Muscle layer of duodenum (tissue), 2 donors: Measurements from ENCODE around the gene OBI1.
"Not testable (repeated sequence)": the region's sequence is repeated elsewhere in the genome, so short reads cannot be mapped to it uniquely, and the experiment has no call there.

ENCODE experiments used
- H3K27ac ChIP-seq: one replicate; pipeline ENCODE4 v1.7.0; 2013; ENCODE audit warnings: mild to moderate bottlenecking, low read length
- H3K27me3 ChIP-seq: one replicate; pipeline ENCODE4 v1.7.0; 2013; ENCODE audit warnings: low read depth, mild to moderate bottlenecking, control low read depth, low read length
- H3K36me3 ChIP-seq, 2 donors: one replicate each; pipeline ENCODE4 v1.7.0; 2013; ENCODE audit warnings: low read length in 2 of 2, control low read depth in 1 of 2, mild to moderate bottlenecking in 1 of 2; ENCODE audit not compliant: insufficient read depth in 2 of 2, control insufficient read depth in 1 of 2
- H3K4me1 ChIP-seq, 2 donors: one replicate each; pipeline ENCODE4 v1.7.0; 2013; ENCODE audit warnings: low read length in 2 of 2, mild to moderate bottlenecking in 2 of 2, control low read depth in 1 of 2, moderate library complexity in 1 of 2; ENCODE audit not compliant: insufficient read depth in 2 of 2, control insufficient read depth in 1 of 2
- H3K4me3 ChIP-seq, 2 donors: one replicate each; pipeline ENCODE4 v1.7.0; 2013; ENCODE audit warnings: low read length in 2 of 2, low read depth in 1 of 2, mild to moderate bottlenecking in 1 of 2
- H3K9me3 ChIP-seq, 2 donors: one replicate each; pipeline ENCODE4 v1.7.0; 2013; ENCODE audit warnings: low read length in 2 of 2, control low read depth in 1 of 2, mild to moderate bottlenecking in 1 of 2; ENCODE audit not compliant: control insufficient read depth in 1 of 2
- donor health status: healthy.

OBI1 gene

GRCh38 chr13:78660495-78660857 is 1.5 kb upstream of the OBI1 start:
- H3K4me1 ChIP-seq, result peaks cover 10 to 16% of the 10 kb centered on the region in 2 donors
- no peak overlapping the region for H3K27ac ChIP-seq
- H3K36me3 ChIP-seq, result no peaks in the 10 kb centered on the region
- no peaks in the 10 kb centered on the region for H3K9me3 ChIP-seq
- peak overlapping the region; percentile 92 to 96 for H3K4me3 ChIP-seq
- no peaks in the 10 kb centered on the region for H3K27me3 ChIP-seq

GRCh38 chr13:78659732-78660494 is 958 bp upstream of the OBI1 start:
- no peak overlapping the region for H3K27ac ChIP-seq
- peaks cover 10 to 16% of the 10 kb centered on the region in 2 donors for H3K4me1 ChIP-seq
- no peaks in the 10 kb centered on the region for H3K27me3 ChIP-seq
- H3K36me3 ChIP-seq, result no peaks in the 10 kb centered on the region
- peak overlapping the region; percentile 92 to 96 for H3K4me3 ChIP-seq
- H3K9me3 ChIP-seq, result no peaks in the 10 kb centered on the region

- Histone ChIP-seq H3K4me3 (peak overlapping the region; percentile 92 to 96), H3K27ac (no peak overlapping the region), H3K36me3 (no peaks in the 10 kb centered on the region), H3K9me3 (no peaks in the 10 kb centered on the region), H3K27me3 (no peaks in the 10 kb centered on the region), H3K4me1 (peaks cover 10 to 16% of the 10 kb centered on the region in 2 donors)
These were observed 435 bp upstream of the OBI1 start for GRCh38 chr13:78659450-78659730.

- Histone ChIP-seq H3K9me3 (no peaks in the 10 kb centered on the region), H3K36me3 (no peaks in the 10 kb centered on the region), H3K27me3 (no peaks in the 10 kb centered on the region), H3K4me1 (peaks cover 10 to 16% of the 10 kb centered on the region in 2 donors), H3K4me3 (peak overlapping the region; percentile 92 to 96), H3K27ac (peak overlapping the region; percentile 67)
These were observed 991 bp downstream of the OBI1 start for GRCh38 chr13:78657699-78658629.

GRCh38 chr13:78655906-78656305 is 3.0 kb downstream of the OBI1 start:
- H3K36me3 ChIP-seq, result no peaks in the 10 kb centered on the region
- H3K9me3 ChIP-seq, result no peaks in the 10 kb centered on the region
- no peak overlapping the region for H3K27ac ChIP-seq
- no peak overlapping the region for H3K4me3 ChIP-seq
- peaks cover 10 to 16% of the 10 kb centered on the region in 2 donors for H3K4me1 ChIP-seq
- no peaks in the 10 kb centered on the region for H3K27me3 ChIP-seq

- Histone ChIP-seq H3K4me1 (peaks cover 10 to 16% of the 10 kb centered on the region in 2 donors), H3K27ac (no peak overlapping the region), H3K36me3 (no peaks in the 10 kb centered on the region), H3K9me3 (no peaks in the 10 kb centered on the region), H3K4me3 (no peak overlapping the region), H3K27me3 (no peaks in the 10 kb centered on the region)
These were observed 3.9 kb downstream of the OBI1 start for GRCh38 chr13:78655007-78655406.

- Histone ChIP-seq H3K9me3 (no peaks in the 10 kb centered on the region), H3K4me3 (no peak overlapping the region), H3K4me1 (peaks cover 3 to 9% of the 10 kb centered on the region in 2 donors), H3K27ac (no peak overlapping the region), H3K36me3 (no peaks in the 10 kb centered on the region), H3K27me3 (no peaks in the 10 kb centered on the region)
These were observed 6.3 kb downstream of the OBI1 start for GRCh38 chr13:78652651-78653050.

- Histone ChIP-seq H3K4me1 (no peaks in the 10 kb centered on the region), H3K27me3 (no peaks in the 10 kb centered on the region), H3K4me3 (no peak overlapping the region), H3K9me3 (no peaks in the 10 kb centered on the region), H3K27ac (no peak overlapping the region), H3K36me3 (no peaks in the 10 kb centered on the region)
These were observed 8.3 kb downstream of the OBI1 start for GRCh38 chr13:78650717-78651083.

GRCh38 chr13:78649997-78650716 is 8.8 kb downstream of the OBI1 start:
- no peaks in the 10 kb centered on the region for H3K9me3 ChIP-seq
- H3K27ac ChIP-seq, result no peak overlapping the region
- H3K27me3 ChIP-seq, result no peaks in the 10 kb centered on the region
- H3K4me1 ChIP-seq, result no peaks in the 10 kb centered on the region
- H3K4me3 ChIP-seq, result no peak overlapping the region
- no peaks in the 10 kb centered on the region for H3K36me3 ChIP-seq

GRCh38 chr13:78647109-78647678 is 11.8 kb downstream of the OBI1 start:
- H3K9me3 ChIP-seq, H3K36me3 ChIP-seq, H3K4me1 ChIP-seq, H3K4me3 ChIP-seq, H3K27ac ChIP-seq, H3K27me3 ChIP-seq: not testable (repeated sequence)

- H3K27me3 ChIP-seq, result no peaks in the 10 kb centered on the region
These were observed 20.7 kb downstream of the OBI1 start for GRCh38 chr13:78638216-78638615.

More at GRCh38 chr13:78638216-78638615, 20.7 kb downstream of the OBI1 start:
- no peak overlapping the region for H3K27ac ChIP-seq
- no peak overlapping the region for H3K4me3 ChIP-seq
- no peaks in the 10 kb centered on the region for H3K4me1 ChIP-seq
- no peaks in the 10 kb centered on the region for H3K9me3 ChIP-seq
- peaks cover 19 to 43% of the 10 kb centered on the region in 2 donors for H3K36me3 ChIP-seq
